OCI-LY7 (cell line): ENCODE measurements around the gene RNF123.

Experiments
- EZH2phosphoT487 ChIP-seq: fragments of 200-600 bp; sonication (generic); IDR thresholded peaks from 2 replicates; pipeline ENCODE4 v1.6.1; 2018; ENCODE audit warnings: low read depth, borderline replicate concordance, mild to moderate bottlenecking, mixed run types, antibody characterized with exemption, low read length, moderate library complexity, mixed read lengths
- TF ChIP-seq, protein P1 (sequence below): fragments of 200-600 bp; sonication (generic); conservative IDR thresholded peaks from 2 replicates; pipeline ENCODE4 v1.5.1; 2014; ENCODE audit warnings: mild to moderate bottlenecking, antibody characterized with exemption, low read length, moderate library complexity, mixed read lengths

DNA sequence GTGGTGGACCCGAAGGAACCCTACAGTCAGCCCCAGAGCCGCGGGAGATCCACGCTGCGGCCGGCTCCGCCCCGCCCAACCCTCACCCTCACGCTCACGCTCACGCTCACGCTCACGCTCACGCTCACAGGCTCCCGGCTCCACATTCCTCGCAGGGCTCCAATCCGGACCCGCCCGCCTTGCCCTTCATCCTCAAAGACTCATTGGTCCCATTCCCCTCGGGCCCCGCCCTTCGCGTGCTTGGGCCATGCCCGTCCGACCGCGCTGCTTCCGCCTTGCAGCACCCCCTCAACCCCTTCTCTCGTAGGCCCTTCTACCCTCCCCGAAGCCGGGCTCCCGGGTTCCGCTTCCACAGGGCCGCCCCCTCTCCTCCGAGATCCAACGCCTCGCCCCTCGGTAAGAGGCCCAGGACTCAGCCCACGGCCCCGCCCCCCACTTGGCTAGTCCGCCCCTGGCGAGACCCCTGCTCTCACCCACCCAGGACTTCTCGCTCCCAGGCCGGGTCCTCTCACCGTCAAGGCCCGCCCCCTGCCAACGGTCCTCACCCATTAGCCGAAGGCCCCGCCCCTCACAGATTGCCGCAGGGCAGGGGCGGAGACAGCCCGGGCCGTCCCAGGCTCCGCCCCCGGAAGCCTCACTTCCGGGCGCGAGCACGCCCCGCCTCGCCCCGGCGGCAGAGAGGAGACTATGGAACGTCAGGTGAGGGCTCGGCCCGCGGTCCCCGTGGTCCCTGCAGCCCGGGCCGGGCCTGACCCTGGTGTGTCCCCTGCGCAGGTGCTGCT, 15.5 kb upstream of the RNF123 start, which contains the start of gene APEH:
- TF ChIP-seq, protein P1, sequence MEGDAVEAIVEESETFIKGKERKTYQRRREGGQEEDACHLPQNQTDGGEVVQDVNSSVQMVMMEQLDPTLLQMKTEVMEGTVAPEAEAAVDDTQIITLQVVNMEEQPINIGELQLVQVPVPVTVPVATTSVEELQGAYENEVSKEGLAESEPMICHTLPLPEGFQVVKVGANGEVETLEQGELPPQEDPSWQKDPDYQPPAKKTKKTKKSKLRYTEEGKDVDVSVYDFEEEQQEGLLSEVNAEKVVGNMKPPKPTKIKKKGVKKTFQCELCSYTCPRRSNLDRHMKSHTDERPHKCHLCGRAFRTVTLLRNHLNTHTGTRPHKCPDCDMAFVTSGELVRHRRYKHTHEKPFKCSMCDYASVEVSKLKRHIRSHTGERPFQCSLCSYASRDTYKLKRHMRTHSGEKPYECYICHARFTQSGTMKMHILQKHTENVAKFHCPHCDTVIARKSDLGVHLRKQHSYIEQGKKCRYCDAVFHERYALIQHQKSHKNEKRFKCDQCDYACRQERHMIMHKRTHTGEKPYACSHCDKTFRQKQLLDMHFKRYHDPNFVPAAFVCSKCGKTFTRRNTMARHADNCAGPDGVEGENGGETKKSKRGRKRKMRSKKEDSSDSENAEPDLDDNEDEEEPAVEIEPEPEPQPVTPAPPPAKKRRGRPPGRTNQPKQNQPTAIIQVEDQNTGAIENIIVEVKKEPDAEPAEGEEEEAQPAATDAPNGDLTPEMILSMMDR: no peak
- TF ChIP-seq EZH2phosphoT487: no peak
